Activated naive CD4-positive, alpha-beta T cell (primary cell): ENCODE measurements around the gene SMYD3.
"Not testable (repeated sequence)": the region's sequence is repeated elsewhere in the genome, so short reads cannot be mapped to it uniquely, and the experiment has no call there.

Source experiments
- DNase-seq, 4 experiments: peaks; one replicate each; lab custom pipeline; 2025; lab: John Stamatoyannopoulos, UW

Gene SMYD3

GRCh38 chr1:246108278-246108925 is 398.7 kb downstream of the SMYD3 start:
- DNase-seq = no peak

- no peak for DNase-seq
Measured at GRCh38 chr1:246107516-246108277, 399.4 kb downstream of the SMYD3 start.

- DNase-seq = no peak
Measured at GRCh38 chr1:246106342-246106763, 400.7 kb downstream of the SMYD3 start.

GRCh38 chr1:246104927-246105326 is 402.2 kb downstream of the SMYD3 start:
- DNase-seq = no peak

- DNase-seq = no peak
Measured at GRCh38 chr1:246099570-246099969, 407.5 kb downstream of the SMYD3 start.

- no peak for DNase-seq
Measured at GRCh38 chr1:246096356-246096755, 410.7 kb downstream of the SMYD3 start.

GRCh38 chr1:246095443-246095842 is 411.6 kb downstream of the SMYD3 start:
- no peak for DNase-seq

- no peak for DNase-seq
Measured at GRCh38 chr1:246093230-246093629, 413.8 kb downstream of the SMYD3 start.

- no peak for DNase-seq
Measured at GRCh38 chr1:246092136-246092535, 414.9 kb downstream of the SMYD3 start.

- no peak for DNase-seq
Measured at GRCh38 chr1:246091477-246091876, 415.6 kb downstream of the SMYD3 start.

GRCh38 chr1:246086191-246086590 is 420.9 kb downstream of the SMYD3 start:
- DNase-seq = no peak

GRCh38 chr1:246083416-246083815 is 423.7 kb downstream of the SMYD3 start:
- no peak for DNase-seq

GRCh38 chr1:246081856-246082668 is 425.0 kb downstream of the SMYD3 start:
- no peak for DNase-seq

- DNase-seq = no peak
Measured at GRCh38 chr1:246081138-246081702, 425.9 kb downstream of the SMYD3 start.

GRCh38 chr1:246080031-246080430 is 427.0 kb downstream of the SMYD3 start:
- no peak for DNase-seq

GRCh38 chr1:246078888-246079252 is 428.2 kb downstream of the SMYD3 start:
- DNase-seq = no peak

- DNase-seq = no peak
Measured at GRCh38 chr1:246078126-246078887, 428.8 kb downstream of the SMYD3 start.

- no peak for DNase-seq
Measured at GRCh38 chr1:246077476-246077875, 429.6 kb downstream of the SMYD3 start.

- no peak for DNase-seq
Measured at GRCh38 chr1:246074421-246074820, 432.7 kb downstream of the SMYD3 start.

GRCh38 chr1:246072456-246072955 is 434.6 kb downstream of the SMYD3 start:
- DNase-seq = no peak

- not testable (repeated sequence) for DNase-seq
Measured at GRCh38 chr1:246071981-246072380, 435.1 kb downstream of the SMYD3 start.
